Right atrium auricular region (tissue), 2 donors: ENCODE data around the gene PSMC1. TPM values are rescaled to one million over a fixed set of nuclear protein-coding genes. Genes with fewer than 3 reads are reported as not detected.

Source experiments
- DNase-seq: peaks from one replicate; pipeline ENCODE4 v3.0.0-alpha.2; 2019; ENCODE audit warnings: low spot score
- H3K27ac ChIP-seq, 2 donors: fragments of 200-600 bp; sonication (generic); 1 replicate in 1 of 2; 2 replicates in 1 of 2; pipeline ENCODE4 v1.5.1; 2016 to 2019
- H3K27me3 ChIP-seq, 2 donors: fragments of 200-600 bp; sonication (generic); one replicate each; pipeline versions ENCODE4 v1.5.1 to v1.6.0; 2017 to 2019
- H3K36me3 ChIP-seq: fragments of 200-600 bp; sonication (generic); one replicate; pipeline ENCODE4 v1.5.1; 2016
- H3K4me1 ChIP-seq, 2 donors: fragments of 200-600 bp; sonication (generic); one replicate each; pipeline versions ENCODE4 v1.5.1 to v1.6.0; 2017 to 2019
- H3K4me3 ChIP-seq, 2 donors: fragments of 200-600 bp; sonication (generic); 1 replicate in 1 of 2; 2 replicates in 1 of 2; pipeline ENCODE4 v1.5.1; 2017 to 2019; ENCODE audit warnings: mild to moderate bottlenecking in 1 of 2, moderate library complexity in 1 of 2
- H3K9me3 ChIP-seq, 2 donors: fragments of 200-600 bp; sonication (generic); one replicate each; pipeline ENCODE4 v1.5.1; 2019
- total RNA-seq, 2 donors: library from RNA; depleted of rRNA; stranded (reverse); fragments of >200 nt; gene quantifications; one replicate each; pipeline ENCODE4 v1.1.0, GENCODE V29; 2016
- TF ChIP-seq, protein P1 (sequence below), 2 donors: fragments of 200-600 bp; sonication (generic); IDR thresholded peaks; one replicate each; pipeline ENCODE4 v1.5.1; 2019; ENCODE audit warnings: antibody characterized with exemption in 2 of 2

The PSMC1 gene
- total RNA-seq, 2 donors from 2014 or later = 142 to 159 TPM

DNA sequence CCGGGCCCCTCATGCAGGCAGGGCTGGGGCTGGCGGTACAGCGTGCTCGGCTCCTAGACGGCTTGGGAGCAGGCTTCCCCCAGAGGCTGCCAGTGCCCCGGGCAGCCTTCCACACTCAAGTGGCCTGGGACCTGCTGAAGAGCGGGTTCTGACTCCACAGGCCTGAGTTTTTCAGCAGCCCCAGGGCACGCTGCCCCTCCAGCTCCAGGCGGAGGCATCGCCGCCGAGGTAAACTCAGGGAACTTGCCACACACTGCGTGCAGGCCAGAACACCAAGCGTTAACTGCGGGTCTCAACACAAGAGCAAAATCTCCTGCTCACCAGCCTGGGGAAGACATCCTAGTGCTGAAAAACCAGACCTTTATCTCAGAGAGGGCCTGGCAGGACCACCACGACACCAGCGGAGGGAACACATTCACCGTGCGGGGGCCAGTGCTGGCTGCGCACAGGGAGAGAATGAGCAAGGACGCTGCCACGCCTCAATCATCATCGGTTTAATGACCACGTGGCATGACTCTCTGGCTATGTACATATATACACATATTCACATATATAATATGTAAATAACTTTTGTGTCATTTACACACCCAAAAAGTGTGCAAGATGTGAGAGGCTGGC, 21.3 kb downstream of the PSMC1 start:
- Histone ChIP-seq H3K36me3 (peaks cover 39% of the 10 kb centered on the region), H3K4me3 (no peak overlapping the region), H3K4me1 (peaks cover 0 to 11% of the 10 kb centered on the region in 2 donors), H3K27ac (no peak overlapping the region), H3K9me3 (no peaks in the 10 kb centered on the region), H3K27me3 (no peaks in the 10 kb centered on the region)
- DNase-seq = no peak
- TF ChIP-seq, protein P1, sequence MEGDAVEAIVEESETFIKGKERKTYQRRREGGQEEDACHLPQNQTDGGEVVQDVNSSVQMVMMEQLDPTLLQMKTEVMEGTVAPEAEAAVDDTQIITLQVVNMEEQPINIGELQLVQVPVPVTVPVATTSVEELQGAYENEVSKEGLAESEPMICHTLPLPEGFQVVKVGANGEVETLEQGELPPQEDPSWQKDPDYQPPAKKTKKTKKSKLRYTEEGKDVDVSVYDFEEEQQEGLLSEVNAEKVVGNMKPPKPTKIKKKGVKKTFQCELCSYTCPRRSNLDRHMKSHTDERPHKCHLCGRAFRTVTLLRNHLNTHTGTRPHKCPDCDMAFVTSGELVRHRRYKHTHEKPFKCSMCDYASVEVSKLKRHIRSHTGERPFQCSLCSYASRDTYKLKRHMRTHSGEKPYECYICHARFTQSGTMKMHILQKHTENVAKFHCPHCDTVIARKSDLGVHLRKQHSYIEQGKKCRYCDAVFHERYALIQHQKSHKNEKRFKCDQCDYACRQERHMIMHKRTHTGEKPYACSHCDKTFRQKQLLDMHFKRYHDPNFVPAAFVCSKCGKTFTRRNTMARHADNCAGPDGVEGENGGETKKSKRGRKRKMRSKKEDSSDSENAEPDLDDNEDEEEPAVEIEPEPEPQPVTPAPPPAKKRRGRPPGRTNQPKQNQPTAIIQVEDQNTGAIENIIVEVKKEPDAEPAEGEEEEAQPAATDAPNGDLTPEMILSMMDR (IDR thresholded peaks at IDR 0.05) = no peak

GRCh38 chr14:90278199-90279175, 22.1 kb downstream of the PSMC1 start:
- Histone ChIP-seq H3K27me3 (no peaks in the 10 kb centered on the region), H3K27ac (no peak overlapping the region), H3K4me1 (peaks cover 0 to 11% of the 10 kb centered on the region in 2 donors), H3K9me3 (no peaks in the 10 kb centered on the region), H3K4me3 (no peak overlapping the region), H3K36me3 (peaks cover 39% of the 10 kb centered on the region)
- TF ChIP-seq, protein P1 (IDR thresholded peaks at IDR 0.05) = no peak
- DNase-seq = no peak

DNA sequence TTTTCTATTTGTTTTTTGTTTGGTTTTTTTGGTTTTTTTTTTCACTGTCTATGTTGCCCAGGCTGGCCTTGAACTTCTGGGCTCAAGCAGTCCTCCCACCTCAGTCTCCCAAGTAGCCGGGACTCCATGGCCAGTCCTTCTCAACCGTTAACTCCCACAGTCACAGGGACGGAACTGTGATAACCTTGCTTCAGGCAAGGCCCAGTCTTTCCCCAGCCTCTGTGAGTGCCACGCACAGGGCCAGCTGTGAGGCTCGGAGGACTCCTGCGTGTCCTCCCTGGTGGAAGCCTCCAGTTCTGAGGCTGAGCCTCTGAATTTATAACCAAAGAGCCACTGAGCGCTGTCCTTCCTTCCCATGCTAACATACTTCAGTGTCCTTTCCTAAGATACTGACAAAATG, 23.7 kb downstream of the PSMC1 start:
- no peak for DNase-seq
- H3K9me3 ChIP-seq = no peaks in the 10 kb centered on the region
- TF ChIP-seq, protein P1 (IDR thresholded peaks at IDR 0.05) = no peak
- no peaks in the 10 kb centered on the region for H3K27me3 ChIP-seq
- H3K4me1 ChIP-seq = peaks cover 0 to 7% of the 10 kb centered on the region in 2 donors
- no peak overlapping the region for H3K4me3 ChIP-seq
- H3K36me3 ChIP-seq = peaks cover 43% of the 10 kb centered on the region
- H3K27ac ChIP-seq = no peak overlapping the region

DNA sequence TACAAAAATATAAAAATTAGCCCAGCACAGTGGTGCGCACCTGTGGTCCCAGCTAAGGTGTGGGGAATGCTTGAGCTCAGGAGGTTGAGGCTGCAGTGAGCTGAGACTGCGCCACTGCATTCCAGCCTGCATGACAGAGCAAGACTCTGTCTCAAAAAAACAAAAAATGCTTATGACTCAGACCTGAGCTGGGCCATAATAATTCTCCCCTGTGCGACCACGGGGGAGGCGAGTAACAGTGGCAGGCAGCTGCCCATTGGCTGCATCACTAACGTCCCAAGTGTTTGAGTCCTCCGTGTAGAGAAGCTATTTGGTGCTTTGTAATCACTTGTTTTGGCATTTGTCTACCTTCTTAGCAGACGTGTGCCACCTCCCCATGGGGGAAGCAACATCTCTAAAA, 24.9 kb downstream of the PSMC1 start:
- H3K27ac ChIP-seq = no peak overlapping the region
- no peaks in the 10 kb centered on the region for H3K9me3 ChIP-seq
- no peaks in the 10 kb centered on the region for H3K4me1 ChIP-seq
- DNase-seq = no peak
- H3K36me3 ChIP-seq = peaks cover 43% of the 10 kb centered on the region
- H3K4me3 ChIP-seq = no peak overlapping the region
- no peaks in the 10 kb centered on the region for H3K27me3 ChIP-seq
- TF ChIP-seq, protein P1 (IDR thresholded peaks at IDR 0.05) = no peak

DNA sequence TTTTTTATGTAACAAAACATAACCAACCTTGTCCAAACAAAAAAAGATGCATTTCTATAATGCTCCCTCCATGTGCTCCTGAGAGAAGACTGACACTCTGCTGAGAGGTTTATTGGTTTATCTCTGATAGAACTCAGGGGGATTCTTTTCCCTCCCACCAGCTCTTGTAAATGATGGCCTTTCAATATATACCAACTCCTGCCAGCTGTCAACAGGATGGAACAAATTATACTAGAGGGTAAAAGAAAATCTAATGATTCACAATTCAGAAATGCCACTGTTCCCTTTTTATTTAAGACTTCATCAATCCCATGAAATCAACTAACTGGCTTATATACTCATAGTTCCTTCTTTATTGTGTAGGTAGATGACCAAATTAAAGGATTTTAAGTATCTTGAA, 25.4 kb downstream of the PSMC1 start:
- no peak for DNase-seq
- Histone ChIP-seq H3K27me3 (no peaks in the 10 kb centered on the region), H3K36me3 (peaks cover 43% of the 10 kb centered on the region), H3K4me3 (no peak overlapping the region), H3K27ac (no peak overlapping the region), H3K9me3 (no peaks in the 10 kb centered on the region), H3K4me1 (no peaks in the 10 kb centered on the region)
- TF ChIP-seq, protein P1 (IDR thresholded peaks at IDR 0.05) = no peak
